HL-60 (cell line): ENCODE measurements around the gene OR7A5.

ENCODE experiments used
- CTCF ChIP-seq: IDR thresholded peaks from one replicate; pipeline ENCODE4 v1.5.1; 2011; ENCODE audit warnings: low read length, control low read depth, inconsistent platforms; ENCODE audit not compliant: insufficient read depth
- POLR2AphosphoS5 ChIP-seq: IDR thresholded peaks from 2 replicates; pipeline ENCODE4 v1.6.1; 2012; ENCODE audit warnings: low read depth
- REST ChIP-seq: IDR thresholded peaks from 2 replicates; pipeline ENCODE4 v1.6.1; 2012; ENCODE audit warnings: low read depth; ENCODE audit not compliant: insufficient replicate concordance

- TF ChIP-seq CTCF (no peak), POLR2AphosphoS5 (no peak), REST (no peak)
Observed at GRCh38 chr19:14804765-14805164, 30.2 kb downstream of the OR7A5 start.
